ENCODE data around the gene QKI. TPM values are rescaled to one million over a fixed set of nuclear protein-coding genes. Genes with fewer than 3 reads are reported as not detected.

QKI gene
- total RNA-seq, 2 experiments from 2014 or later: 69.0 to 70.6 TPM

- H3K4me1 Mint-ChIP-seq: peaks cover 4% of the 10 kb centered on the region
- DNase-seq (no peak), ATAC-seq (no peak)
- H3K27ac Mint-ChIP-seq: no peak overlapping the region
- no peaks in the 10 kb centered on the region for H3K36me3 Mint-ChIP-seq
- H3K27me3 Mint-ChIP-seq: peaks cover 29% of the 10 kb centered on the region
- H3K4me3 Mint-ChIP-seq: no peak overlapping the region
- no peaks in the 10 kb centered on the region for H3K9me3 Mint-ChIP-seq (ENCODE audit: low read depth)
- CTCF ChIA-PET: no interaction called here
Measured at GRCh38 chr6:163398115-163398514, 16.4 kb upstream of the QKI start.

GRCh38 chr6:163398815-163399214 is 15.7 kb upstream of the QKI start:
- H3K4me1 Mint-ChIP-seq: peaks cover 4% of the 10 kb centered on the region
- DNase-seq (no peak), ATAC-seq (no peak)
- H3K36me3 Mint-ChIP-seq: no peaks in the 10 kb centered on the region
- no peaks in the 10 kb centered on the region for H3K9me3 Mint-ChIP-seq (ENCODE audit: low read depth)
- CTCF ChIA-PET: no interaction called here
- peaks cover 29% of the 10 kb centered on the region for H3K27me3 Mint-ChIP-seq
- H3K27ac Mint-ChIP-seq: no peak overlapping the region
- no peak overlapping the region for H3K4me3 Mint-ChIP-seq

- CTCF ChIA-PET: no interaction called here
- no peaks in the 10 kb centered on the region for H3K36me3 Mint-ChIP-seq
Measured at GRCh38 chr6:163400509-163400908, 14.0 kb upstream of the QKI start.

GRCh38 chr6:163401039-163401885 is 13.3 kb upstream of the QKI start:
- H3K9me3 Mint-ChIP-seq (ENCODE audit: low read depth): no peaks in the 10 kb centered on the region
- H3K4me3 Mint-ChIP-seq: no peak overlapping the region
- H3K27ac Mint-ChIP-seq: no peak overlapping the region
- peaks cover 16% of the 10 kb centered on the region for H3K27me3 Mint-ChIP-seq
- ATAC-seq (no peak), DNase-seq (no peak)
- H3K36me3 Mint-ChIP-seq: no peaks in the 10 kb centered on the region
- CTCF ChIA-PET: no interaction called here
- H3K4me1 Mint-ChIP-seq: peaks cover 16% of the 10 kb centered on the region

More at GRCh38 chr6:163400509-163400908, 14.0 kb upstream of the QKI start:
- ATAC-seq: no peak
- no peak for DNase-seq
- Mint-ChIP-seq H3K9me3 (ENCODE audit: low read depth) (no peaks in the 10 kb centered on the region), H3K4me1 (peaks cover 8% of the 10 kb centered on the region), H3K27me3 (peaks cover 23% of the 10 kb centered on the region), H3K4me3 (no peak overlapping the region), H3K27ac (no peak overlapping the region)

- no peak overlapping the region for H3K27ac Mint-ChIP-seq
- CTCF ChIA-PET: no interaction called here
- no peaks in the 10 kb centered on the region for H3K9me3 Mint-ChIP-seq (ENCODE audit: low read depth)
- H3K4me1 Mint-ChIP-seq: peaks cover 14% of the 10 kb centered on the region
- DNase-seq: no peak
- H3K4me3 Mint-ChIP-seq: no peak overlapping the region
- no peak for ATAC-seq
- H3K36me3 Mint-ChIP-seq: no peaks in the 10 kb centered on the region
- peaks cover 4% of the 10 kb centered on the region for H3K27me3 Mint-ChIP-seq
Measured at GRCh38 chr6:163402616-163403015, 11.9 kb upstream of the QKI start.

- Mint-ChIP-seq H3K4me3 (no peak overlapping the region), H3K4me1 (peaks cover 14% of the 10 kb centered on the region), H3K27me3 (peaks cover 3% of the 10 kb centered on the region), H3K27ac (no peak overlapping the region), H3K36me3 (no peaks in the 10 kb centered on the region), H3K9me3 (ENCODE audit: low read depth) (no peaks in the 10 kb centered on the region)
- DNase-seq: no peak
- CTCF ChIA-PET: interaction anchor here (0.6 kb wide), 1 partner anchor 55 kb away, joined by 3 read pairs; no protein-coding TSS in a partner anchor
- no peak for ATAC-seq
Measured at GRCh38 chr6:163404825-163405265, 9.7 kb upstream of the QKI start.

GRCh38 chr6:163405412-163406309 is 8.9 kb upstream of the QKI start:
- Mint-ChIP-seq H3K9me3 (ENCODE audit: low read depth) (no peaks in the 10 kb centered on the region), H3K27ac (peak overlapping the region; percentile 77), H3K4me1 (peaks cover 14% of the 10 kb centered on the region), H3K4me3 (peak overlapping the region; percentile 72), H3K27me3 (peaks cover 4% of the 10 kb centered on the region), H3K36me3 (no peaks in the 10 kb centered on the region)
- CTCF ChIA-PET: interaction anchor here (1.3 kb wide), 1 partner anchor 10 kb away, joined by 7 read pairs; no protein-coding TSS in a partner anchor
- DNase-seq: no peak
- ATAC-seq: peak; percentile 76

GRCh38 chr6:163406366-163406765 is 8.2 kb upstream of the QKI start:
- CTCF ChIA-PET: interaction anchor here (1.3 kb wide), 1 partner anchor 10 kb away, joined by 7 read pairs; no protein-coding TSS in a partner anchor
- Mint-ChIP-seq H3K36me3 (no peaks in the 10 kb centered on the region), H3K4me1 (peaks cover 14% of the 10 kb centered on the region), H3K27me3 (peaks cover 8% of the 10 kb centered on the region), H3K9me3 (ENCODE audit: low read depth) (no peaks in the 10 kb centered on the region), H3K4me3 (peak overlapping the region; percentile 72), H3K27ac (peak overlapping the region; percentile 77)
- no peak for ATAC-seq
- no peak for DNase-seq

GRCh38 chr6:163406830-163407229 is 7.7 kb upstream of the QKI start:
- CTCF ChIA-PET: no interaction called here
- ATAC-seq (no peak), DNase-seq (no peak)
- Mint-ChIP-seq H3K4me1 (peaks cover 14% of the 10 kb centered on the region), H3K27ac (no peak overlapping the region), H3K36me3 (no peaks in the 10 kb centered on the region), H3K9me3 (ENCODE audit: low read depth) (no peaks in the 10 kb centered on the region), H3K27me3 (peaks cover 8% of the 10 kb centered on the region), H3K4me3 (no peak overlapping the region)

GRCh38 chr6:163408352-163408991 is 6.0 kb upstream of the QKI start:
- no peaks in the 10 kb centered on the region for H3K9me3 Mint-ChIP-seq (ENCODE audit: low read depth)
- ATAC-seq (no peak), DNase-seq (no peak)
- no peaks in the 10 kb centered on the region for H3K36me3 Mint-ChIP-seq
- peaks cover 22% of the 10 kb centered on the region for H3K4me1 Mint-ChIP-seq
- no peak overlapping the region for H3K27ac Mint-ChIP-seq
- peaks cover 15% of the 10 kb centered on the region for H3K27me3 Mint-ChIP-seq
- CTCF ChIA-PET: no interaction called here
- no peak overlapping the region for H3K4me3 Mint-ChIP-seq

- Mint-ChIP-seq H3K36me3 (no peaks in the 10 kb centered on the region), H3K9me3 (ENCODE audit: low read depth) (no peaks in the 10 kb centered on the region), H3K27me3 (peaks cover 15% of the 10 kb centered on the region), H3K4me1 (peaks cover 22% of the 10 kb centered on the region), H3K4me3 (no peak overlapping the region), H3K27ac (no peak overlapping the region)
- DNase-seq (no peak), ATAC-seq (no peak)
- CTCF ChIA-PET: no interaction called here
Measured at GRCh38 chr6:163409712-163410111, 4.8 kb upstream of the QKI start.

GRCh38 chr6:163412341-163412740 is 2.2 kb upstream of the QKI start:
- H3K4me3 Mint-ChIP-seq: no peak overlapping the region
- CTCF ChIA-PET: no interaction called here
- H3K9me3 Mint-ChIP-seq (ENCODE audit: low read depth): no peaks in the 10 kb centered on the region
- no peak for ATAC-seq
- no peak overlapping the region for H3K27ac Mint-ChIP-seq
- peaks cover 2% of the 10 kb centered on the region for H3K36me3 Mint-ChIP-seq
- peaks cover 15% of the 10 kb centered on the region for H3K27me3 Mint-ChIP-seq
- no peak for DNase-seq
- H3K4me1 Mint-ChIP-seq: peaks cover 15% of the 10 kb centered on the region

GRCh38 chr6:163412801-163413344 is 1.6 kb upstream of the QKI start:
- DNase-seq: no peak
- peaks cover 19% of the 10 kb centered on the region for H3K4me1 Mint-ChIP-seq
- peaks cover 2% of the 10 kb centered on the region for H3K36me3 Mint-ChIP-seq
- ATAC-seq: no peak
- peaks cover 15% of the 10 kb centered on the region for H3K27me3 Mint-ChIP-seq
- CTCF ChIA-PET: no interaction called here
- H3K27ac Mint-ChIP-seq: peak overlapping the region; percentile 50
- H3K4me3 Mint-ChIP-seq: peak overlapping the region; percentile 78
- H3K9me3 Mint-ChIP-seq (ENCODE audit: low read depth): no peaks in the 10 kb centered on the region
